ENCODE measurements around the gene DNAH7. TPM values are rescaled to one million over a fixed set of nuclear protein-coding genes. Genes with fewer than 3 reads are reported as not detected.
A peak's percentile ranks its signal among the peaks of the same experiment; 100 is the strongest.

Gene DNAH7
- total and polyA plus RNA-seq, 2 of the 13 experiments (the other 11 are each of a cell fraction or from before 2014, with no cell fraction given): 0.09 TPM; not detected in 1

- no peak for TF ChIP-seq ZBTB40 (IDR thresholded peaks at IDR 0.05)
- no peak for TF ChIP-seq ZBTB40 (CRISPR knock-in tag; IDR thresholded peaks at IDR 0.05)
- TF ChIP-seq HOXA3 (CRISPR knock-in tag; IDR thresholded peaks at IDR 0.05): no peak
Observed at GRCh38 chr2:196063773-196064172, 4.9 kb downstream of the DNAH7 start (continued).

- ChIA-PET POLR2A (no interaction called here), CTCF (ENCODE audit: low intra/inter-chr PET ratio, low total read pairs) (no interaction called here)
- ATAC-seq (0 out of 3 replicates have a peak, but pooled peaks have one; percentile 29), DNase-seq (ENCODE audit: low spot score) (no peak), FAIRE-seq (no peak)
- Histone ChIP-seq H3K27me3 (ENCODE audit: control insufficient read depth in 1 of 2, insufficient read depth in 2 of 2, low read length in 2 of 2) (no peaks in the 10 kb centered on the region), H2AFZ (ENCODE audit: low read length) (no peak overlapping the region), H3K79me2 (ENCODE audit: insufficient read depth, low read length) (no peaks in the 10 kb centered on the region), H3K27ac (ENCODE audit: extremely low read length, insufficient read depth, low read length) (no peak overlapping the region), H3K9ac (ENCODE audit: insufficient read depth, low read depth, low read length) (no peak overlapping the region), H3K4me3 (replicated peaks in 1 of 3; ENCODE audit: insufficient read depth in 1 of 3, low read depth in 2 of 3, low read length in 3 of 3) (no peak overlapping the region), H3K4me1 (ENCODE audit: insufficient read depth, low read length) (no peaks in the 10 kb centered on the region), H3K9me3 (ENCODE audit: low read length) (no peaks in the 10 kb centered on the region), H3K36me3 (replicated peaks in 1 of 2; ENCODE audit: control insufficient read depth in 1 of 2, insufficient read depth in 2 of 2, low read length in 2 of 2) (no peaks in the 10 kb centered on the region), H4K20me1 (ENCODE audit: insufficient read depth, low read length) (no peaks in the 10 kb centered on the region), H3K4me2 (ENCODE audit: low read depth, low read length) (no peak overlapping the region)
- 11% methylated on average over 3 of the region's 3 CpGs for WGBS (ENCODE audit: low lambda C conversion rate)
- no TSS peak for BruUV-seq (replicated peaks)
- in situ Hi-C loops (cut with HindIII; ENCODE audit: extremely low pct_ligation_motif_present, low pct_unique_long_range_greater_than_20kb) (no loop called here), intact Hi-C loops (cut with micrococcal nuclease; ENCODE audit: unreplicated experiment) (no loop called here)
- TF ChIP-seq ZNF317 (CRISPR knock-in tag; IDR thresholded peaks at IDR 0.05) (no peak), ZXDC (CRISPR knock-in tag; IDR thresholded peaks at IDR 0.05) (no peak), MLLT10 (CRISPR knock-in tag; IDR thresholded peaks at IDR 0.05) (no peak), ZNF678 (CRISPR knock-in tag; IDR thresholded peaks at IDR 0.05) (no peak), BCL3 (CRISPR knock-in tag; IDR thresholded peaks at IDR 0.05) (no peak)
Observed at GRCh38 chr2:196059491-196059960, 9.1 kb downstream of the DNAH7 start.

Data from HepG2 (cell line).